Measurements from ENCODE around the gene MPO. TPM values are rescaled to one million over a fixed set of nuclear protein-coding genes. Genes with fewer than 3 reads are reported as not detected.

The MPO gene
- total and polyA plus RNA-seq, 2 of the 4 experiments (the other 2 are of a cell fraction), result not detected

- in situ Hi-C loops (cut with MboI; ENCODE audit: low sequenced_read_pairs) (no loop called here), intact Hi-C loops (cut with micrococcal nuclease) (no loop called here), dilution Hi-C loops (cut with HindIII; ENCODE audit: low sequenced_read_pairs, unreplicated experiment) (no loop called here)
- Histone ChIP-seq H3K18ac (ENCODE audit: low read depth, low read length) (no peak overlapping the region), H2BK20ac (ENCODE audit: low read depth, low read length) (no peak overlapping the region), H4K8ac (ENCODE audit: low read depth in 2 of 2, low read length in 2 of 2) (no peak overlapping the region), H3K79me1 (ENCODE audit: low read depth in 1 of 2, low read length in 2 of 2) (no peaks in the 10 kb centered on the region), H2AK5ac (ENCODE audit: low read depth, low read length) (no peak overlapping the region), H3K23ac (ENCODE audit: low read depth, low read length) (no peak overlapping the region), H3K27ac (ENCODE audit: insufficient read depth, low read length) (no peak overlapping the region), H2AFZ (replicated peaks; ENCODE audit: low read length, poor library complexity) (no peak overlapping the region), H3K9me3 (ENCODE audit: control insufficient read depth, insufficient read depth, low read length) (no peaks in the 10 kb centered on the region), H3K36me3 (ENCODE audit: control insufficient read depth, insufficient read depth, low read length) (no peaks in the 10 kb centered on the region), H3K56ac (ENCODE audit: extremely low read depth, insufficient read depth, low read length) (no peak overlapping the region), H4K91ac (ENCODE audit: insufficient read depth, low read depth, low read length) (no peak overlapping the region), H3K9me1 (ENCODE audit: insufficient read depth, low read length) (no peaks in the 10 kb centered on the region), H3K14ac (replicated peaks; ENCODE audit: low read depth, low read length) (no peak overlapping the region), H3K9ac (ENCODE audit: low read depth, low read length) (no peak overlapping the region), H3K4ac (ENCODE audit: low read depth, low read length) (no peak overlapping the region), H2AK9ac (replicated peaks; ENCODE audit: low read depth, low read length, poor library complexity) (no peak overlapping the region), H3K4me2 (ENCODE audit: low read depth, low read length) (no peak overlapping the region), H4K5ac (ENCODE audit: low read depth, low read length) (no peak overlapping the region), H4K20me1 (ENCODE audit: insufficient read depth, low read length) (no peaks in the 10 kb centered on the region), H2BK5ac (ENCODE audit: low read depth, low read length, poor library complexity, severe bottlenecking) (no peak overlapping the region), H2BK15ac (ENCODE audit: low read depth, low read length) (no peak overlapping the region), H3K27me3 (ENCODE audit: control insufficient read depth, insufficient read depth, low read length) (peaks cover 70% of the 10 kb centered on the region), H3K4me3 (ENCODE audit: insufficient read depth, low read depth, low read length) (no peak overlapping the region), H3K4me1 (ENCODE audit: control insufficient read depth, insufficient read depth, low read length) (no peaks in the 10 kb centered on the region), H2BK120ac (ENCODE audit: low read depth, low read length) (no peak overlapping the region)
- WGBS, 2 experiments (ENCODE audit: extremely low coverage in 2 of 2, insufficient read length in 1 of 2), result 80% methylated on average over 1 of the region's 1 CpG; no CpG with 5 or more reads in 1 of the 2 experiments
- no TSS peak for BruUV-seq (replicated peaks)
- ATAC-seq (ENCODE audit: low read depth) (no peak), DNase-seq (no peak)
- CTCF ChIA-PET, result no interaction called here
- TF ChIP-seq MAFK (IDR thresholded peaks at IDR 0.05; ENCODE audit: low read depth, low read length) (no peak), RFX5 (IDR thresholded peaks at IDR 0.05; ENCODE audit: low read depth, low read length) (no peak), POLR2A (IDR thresholded peaks at IDR 0.05; ENCODE audit: low read depth, low read length) (no peak), RCOR1 (IDR thresholded peaks at IDR 0.05; ENCODE audit: insufficient replicate concordance, low read length) (no peak), MXI1 (IDR thresholded peaks at IDR 0.05; ENCODE audit: borderline replicate concordance, low read depth, low read length) (no peak), ELK1 (IDR thresholded peaks at IDR 0.05; ENCODE audit: borderline replicate concordance, low read depth, low read length) (no peak), FOS (IDR thresholded peaks at IDR 0.05; ENCODE audit: low read depth, low read length) (no peak), BHLHE40 (IDR thresholded peaks at IDR 0.05; ENCODE audit: low read depth, low read length) (no peak), MAZ (IDR thresholded peaks at IDR 0.05; ENCODE audit: borderline replicate concordance, low read depth, low read length) (no peak), CHD1 (IDR thresholded peaks at IDR 0.05; ENCODE audit: low read depth, low read length) (no peak), NFE2L2 (IDR thresholded peaks at IDR 0.05; ENCODE audit: low read depth, low read length) (no peak)
- POLR2A ChIA-PET (ENCODE audit: unreplicated experiment), result no interaction called here
These were observed 34.0 kb downstream of the MPO start for GRCh38 chr17:58246781-58247180.
